PC-3 (cell line): ENCODE data around the gene NHS. TPM values are rescaled to one million over a fixed set of nuclear protein-coding genes. Genes with fewer than 3 reads are reported as not detected.

Source experiments
- ATAC-seq: fragments of 200-7000 bp; cut with Tn5 transposase; 2 replicates; pipeline ENCODE4 v1.9.1; 2020; ENCODE audit warnings: mild to moderate bottlenecking, moderate library complexity
- BruUV-seq: library from RNA; stranded (reverse); fragments of 400-500 nt; replicated peaks from 2 replicates; lab custom pipeline; 2021; lab: Mats Ljungman, UMichigan
- CTCF ChIA-PET: fragments of 300-600 bp; sonication (Branson Sonifier 250); formaldehyde crosslinking; loops from one replicate; lab custom pipeline; 2022; ENCODE audit warnings: antibody characterized with exemption; lab: Charles Lee
- POLR2A ChIA-PET: fragments of 300-600 bp; sonication (Branson Sonifier 250); formaldehyde crosslinking; loops from one replicate; lab custom pipeline; 2022; ENCODE audit warnings: antibody characterized with exemption; ENCODE audit not compliant: unreplicated experiment; lab: Charles Lee
- DNase-seq: peaks from one replicate; pipeline ENCODE4 v3.0.0-alpha.2; 2015
- H2AFZ ChIP-seq: fragments of 300-600 bp; sonication (generic); 2 replicates; pipeline ENCODE4 v1.6.0; 2016; ENCODE audit warnings: antibody characterized with exemption, low read length
- H3F3A ChIP-seq: fragments of 300-600 bp; sonication (generic); one replicate; pipeline ENCODE4 v1.6.0; 2017; ENCODE audit warnings: antibody characterized with exemption, low read length, control low read depth, mild to moderate bottlenecking; ENCODE audit not compliant: unreplicated experiment
- H3K27ac ChIP-seq: fragments of 300-600 bp; sonication (generic); 2 replicates; pipeline ENCODE4 v1.5.1; 2016; ENCODE audit warnings: mild to moderate bottlenecking, low read length
- H3K27me3 ChIP-seq: fragments of 300-600 bp; sonication (generic); 2 replicates; pipeline ENCODE4 v1.6.1; 2016; ENCODE audit warnings: low read length, mixed read lengths
- H3K36me3 ChIP-seq: fragments of 300-600 bp; sonication (generic); 2 replicates; pipeline ENCODE4 v1.6.1; 2016; ENCODE audit warnings: low read depth, mixed run types, low read length, mixed read lengths
- H3K4me1 ChIP-seq: fragments of 300-600 bp; sonication (generic); 2 replicates; pipeline ENCODE4 v1.5.1; 2016; ENCODE audit warnings: low read length; ENCODE audit not compliant: insufficient read depth
- H3K4me2 ChIP-seq: fragments of 300-600 bp; sonication (generic); 2 replicates; pipeline ENCODE4 v1.6.0; 2016; ENCODE audit warnings: low read length
- H3K4me3 ChIP-seq: fragments of 300-600 bp; sonication (generic); 2 replicates; pipeline ENCODE4 v1.5.1; 2016; ENCODE audit warnings: mild to moderate bottlenecking, low read length, mixed read lengths
- H3K79me2 ChIP-seq: fragments of 300-600 bp; sonication (generic); 2 replicates; pipeline ENCODE4 v1.6.1; 2017; ENCODE audit warnings: low read length, mixed read lengths
- H3K9ac ChIP-seq: fragments of 300-600 bp; sonication (generic); 2 replicates; pipeline ENCODE4 v1.6.0; 2016; ENCODE audit warnings: mild to moderate bottlenecking, low read length
- H3K9me2 ChIP-seq: fragments of 300-600 bp; sonication (generic); replicated peaks from 2 replicates; pipeline ENCODE4 v1.6.1; 2016; ENCODE audit warnings: mixed run types, low read length, mixed read lengths
- H3K9me3 ChIP-seq: fragments of 300-600 bp; sonication (generic); 2 replicates; pipeline ENCODE4 v1.6.1; 2016; ENCODE audit warnings: low read length, mixed read lengths
- H4K20me1 ChIP-seq: fragments of 300-600 bp; sonication (generic); 2 replicates; pipeline ENCODE4 v1.6.1; 2016; ENCODE audit warnings: low read length, mixed read lengths
- EZH2 ChIP-seq: fragments of 300-600 bp; sonication (generic); IDR thresholded peaks from one replicate; pipeline ENCODE4 v1.6.1; 2017; ENCODE audit warnings: antibody characterized with exemption, mild to moderate bottlenecking, low read length; ENCODE audit not compliant: unreplicated experiment
- EZH2phosphoT487 ChIP-seq: fragments of 300-600 bp; sonication (generic); IDR thresholded peaks from 2 replicates; pipeline ENCODE4 v1.6.1; 2018; ENCODE audit warnings: mild to moderate bottlenecking, antibody characterized with exemption, low read length, borderline replicate concordance
- intact Hi-C: fragments of 100-400 bp; cut with micrococcal nuclease; formaldehyde crosslinking; loops from 2 replicates; pipeline ENCODE4 v1.9.0; 2023
- total RNA-seq: library from RNA; depleted of rRNA; stranded (reverse); fragments of >200 nt; gene quantifications from 2 replicates; pipeline ENCODE4 v1.2.3, GENCODE V29; 2014
- TF ChIP-seq, protein P1 (sequence below): fragments of 300-600 bp; sonication (generic); conservative IDR thresholded peaks from 2 replicates; pipeline ENCODE4 v1.5.1; 2017; ENCODE audit warnings: antibody characterized with exemption, low read depth, mild to moderate bottlenecking, low read length

NHS gene
- total RNA-seq, 1 experiment from 2014 or later: 4.9 TPM

DNA sequence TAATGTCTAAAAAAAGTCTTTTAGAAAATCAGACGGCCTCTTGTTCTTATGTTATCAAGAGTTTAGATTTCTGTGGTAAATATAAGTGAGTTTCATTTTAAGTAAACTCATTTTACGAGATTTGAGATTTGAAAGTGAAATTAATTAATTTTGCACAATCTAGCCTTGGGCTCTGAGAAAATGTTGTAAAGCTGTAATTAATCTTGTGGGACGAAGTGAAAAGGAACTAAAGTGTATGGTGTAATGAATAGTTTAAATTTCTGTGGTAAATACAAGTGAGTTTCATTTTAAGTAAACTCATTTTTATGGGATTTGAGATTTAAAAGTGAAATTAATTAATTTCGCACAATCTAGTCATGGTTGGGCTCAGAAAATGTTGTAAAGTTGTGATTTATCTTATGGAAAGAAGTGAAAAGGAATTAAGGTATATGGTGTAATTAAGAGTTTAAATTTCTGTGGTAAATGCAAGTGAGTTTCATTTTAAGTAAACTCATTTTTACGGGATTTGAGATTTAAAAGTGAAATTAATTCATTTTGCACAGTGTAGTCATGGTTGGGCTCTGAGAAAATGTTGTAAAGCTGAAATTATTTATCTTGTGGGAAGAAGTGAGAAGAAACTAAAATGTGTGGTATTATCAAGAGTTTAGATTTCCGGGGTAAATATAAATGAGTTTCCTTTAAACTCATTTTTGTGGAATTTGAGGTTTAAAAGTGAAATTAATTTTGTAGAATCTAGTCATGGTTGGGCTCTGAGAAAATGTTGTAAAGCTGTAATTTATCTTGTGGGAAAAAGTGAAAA lies 363.9 kb downstream of the NHS start:
- Histone ChIP-seq H3K9me3 (no peaks in the 10 kb centered on the region), H3K27ac (peak overlapping the region; percentile 72), H3K4me3 (peak overlapping the region; percentile 87), H3K36me3 (no peaks in the 10 kb centered on the region), H3K27me3 (no peaks in the 10 kb centered on the region), H3K9me2 (no peaks in the 10 kb centered on the region), H2AFZ (peak overlapping the region; percentile 79), H3K4me2 (peak overlapping the region; percentile 87), H3F3A (no peaks in the 10 kb centered on the region), H3K9ac (peak overlapping the region; percentile 81), H3K79me2 (peaks cover 65% of the 10 kb centered on the region), H3K4me1 (peaks cover 22% of the 10 kb centered on the region), H4K20me1 (peaks cover 23% of the 10 kb centered on the region; the same call in 1 of the 2 replicates)
- no peak for ATAC-seq
- no TSS peak for BruUV-seq
- POLR2A ChIA-PET: interaction anchor here (0.7 kb wide), 1 partner anchor 441 kb away, joined by 8 read pairs; no protein-coding TSS in a partner anchor
- CTCF ChIA-PET: no interaction called here
- TF ChIP-seq EZH2: no peak
- TF ChIP-seq EZH2phosphoT487: no peak
- TF ChIP-seq, protein P1, sequence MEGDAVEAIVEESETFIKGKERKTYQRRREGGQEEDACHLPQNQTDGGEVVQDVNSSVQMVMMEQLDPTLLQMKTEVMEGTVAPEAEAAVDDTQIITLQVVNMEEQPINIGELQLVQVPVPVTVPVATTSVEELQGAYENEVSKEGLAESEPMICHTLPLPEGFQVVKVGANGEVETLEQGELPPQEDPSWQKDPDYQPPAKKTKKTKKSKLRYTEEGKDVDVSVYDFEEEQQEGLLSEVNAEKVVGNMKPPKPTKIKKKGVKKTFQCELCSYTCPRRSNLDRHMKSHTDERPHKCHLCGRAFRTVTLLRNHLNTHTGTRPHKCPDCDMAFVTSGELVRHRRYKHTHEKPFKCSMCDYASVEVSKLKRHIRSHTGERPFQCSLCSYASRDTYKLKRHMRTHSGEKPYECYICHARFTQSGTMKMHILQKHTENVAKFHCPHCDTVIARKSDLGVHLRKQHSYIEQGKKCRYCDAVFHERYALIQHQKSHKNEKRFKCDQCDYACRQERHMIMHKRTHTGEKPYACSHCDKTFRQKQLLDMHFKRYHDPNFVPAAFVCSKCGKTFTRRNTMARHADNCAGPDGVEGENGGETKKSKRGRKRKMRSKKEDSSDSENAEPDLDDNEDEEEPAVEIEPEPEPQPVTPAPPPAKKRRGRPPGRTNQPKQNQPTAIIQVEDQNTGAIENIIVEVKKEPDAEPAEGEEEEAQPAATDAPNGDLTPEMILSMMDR: no peak
- no peak for DNase-seq
- intact Hi-C loops: loop anchor here (5.0 to 10.0 kb wide), 3 partner anchors 37 to 616 kb away; partner anchors contain the start of gene SCML2

DNA sequence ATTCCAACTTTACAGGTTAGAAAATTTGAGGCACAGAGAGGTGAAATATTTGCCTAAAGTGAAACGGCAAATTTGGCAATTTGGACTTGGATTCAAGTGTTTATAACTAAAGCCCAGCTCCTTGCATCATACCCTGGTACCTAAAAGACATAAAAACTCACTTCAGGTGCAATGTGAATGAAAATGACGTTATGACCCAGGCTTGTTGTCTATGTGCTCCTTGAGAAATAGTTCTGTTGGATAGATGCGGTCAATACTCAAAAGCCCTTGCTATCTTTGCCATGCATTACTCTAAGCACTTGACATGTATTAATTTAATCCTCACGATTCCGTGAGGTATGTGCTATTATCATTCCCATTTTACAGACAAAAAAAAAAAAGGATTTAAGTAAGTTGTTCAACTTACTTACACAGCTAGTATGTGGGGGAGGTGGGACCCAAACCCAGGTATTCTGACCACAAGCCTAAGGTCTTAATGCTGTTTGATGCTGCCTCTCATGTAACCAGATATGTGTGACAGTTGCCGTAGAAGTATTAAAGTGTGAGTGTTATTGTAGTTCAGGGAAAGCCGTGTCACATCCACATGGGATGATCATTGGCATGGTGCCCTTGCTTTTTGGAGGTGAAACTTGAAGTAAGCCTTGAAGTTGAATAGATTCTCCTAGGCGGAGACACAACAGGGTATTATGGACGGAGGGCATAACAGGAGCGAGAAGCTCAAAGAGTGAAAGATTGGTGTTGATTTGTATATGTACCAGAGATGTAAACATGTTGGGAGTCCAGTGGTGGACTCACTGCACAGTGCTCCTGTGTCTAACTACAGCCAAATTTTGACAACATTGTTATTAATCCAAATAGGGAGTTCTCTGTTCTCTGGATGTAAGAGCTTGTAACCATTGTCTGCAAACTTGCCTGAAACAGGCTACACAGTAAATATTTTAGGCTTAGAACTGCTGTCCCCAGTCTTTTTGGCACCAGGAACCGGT lies 365.4 kb downstream of the NHS start:
- intact Hi-C loops: no loop called here
- DNase-seq (no peak), ATAC-seq (no peak)
- Histone ChIP-seq H4K20me1 (peaks cover 29% of the 10 kb centered on the region; the same call in 1 of the 2 replicates), H3K9ac (no peak overlapping the region), H3K79me2 (peaks cover 80% of the 10 kb centered on the region), H3K4me2 (peak overlapping the region; percentile 87; the same call in 1 of the 2 replicates), H3K9me3 (no peaks in the 10 kb centered on the region), H3K4me1 (peaks cover 33% of the 10 kb centered on the region), H3K36me3 (no peaks in the 10 kb centered on the region), H3K27me3 (no peaks in the 10 kb centered on the region), H3K27ac (no peak overlapping the region), H3K9me2 (no peaks in the 10 kb centered on the region), H3K4me3 (no peak overlapping the region), H2AFZ (no peak overlapping the region), H3F3A (no peaks in the 10 kb centered on the region)
- BruUV-seq: no TSS peak
- CTCF ChIA-PET: no interaction called here
- TF ChIP-seq EZH2 (no peak), EZH2phosphoT487 (no peak)
- TF ChIP-seq, protein P1: no peak
- POLR2A ChIA-PET: no interaction called here
